ENCODE measurements around the gene CAMTA2.

DNA sequence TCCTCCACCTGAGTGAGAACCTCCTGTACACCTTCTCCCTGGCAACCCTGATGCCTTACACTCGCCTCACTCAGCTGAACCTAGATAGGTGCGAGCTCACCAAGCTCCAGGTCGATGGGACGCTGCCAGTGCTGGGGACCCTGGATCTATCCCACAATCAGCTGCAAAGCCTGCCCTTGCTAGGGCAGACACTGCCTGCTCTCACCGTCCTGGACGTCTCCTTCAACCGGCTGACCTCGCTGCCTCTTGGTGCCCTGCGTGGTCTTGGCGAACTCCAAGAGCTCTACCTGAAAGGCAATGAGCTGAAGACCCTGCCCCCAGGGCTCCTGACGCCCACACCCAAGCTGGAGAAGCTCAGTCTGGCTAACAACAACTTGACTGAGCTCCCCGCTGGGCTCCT, 54.7 kb downstream of the CAMTA2 start:
- no peak for TF ChIP-seq CHD4 (IDR thresholded peaks at IDR 0.05; ENCODE audit: insufficient read depth, insufficient replicate concordance, low read depth, low read length, poor library complexity, severe bottlenecking)
- TF ChIP-seq PML (IDR thresholded peaks at IDR 0.05; ENCODE audit: low read length), result no peak
- no peak for TF ChIP-seq ZNF24 (IDR thresholded peaks at IDR 0.05)
- TF ChIP-seq HDAC2 (IDR thresholded peaks at IDR 0.05), result no peak
- TF ChIP-seq, protein P1, sequence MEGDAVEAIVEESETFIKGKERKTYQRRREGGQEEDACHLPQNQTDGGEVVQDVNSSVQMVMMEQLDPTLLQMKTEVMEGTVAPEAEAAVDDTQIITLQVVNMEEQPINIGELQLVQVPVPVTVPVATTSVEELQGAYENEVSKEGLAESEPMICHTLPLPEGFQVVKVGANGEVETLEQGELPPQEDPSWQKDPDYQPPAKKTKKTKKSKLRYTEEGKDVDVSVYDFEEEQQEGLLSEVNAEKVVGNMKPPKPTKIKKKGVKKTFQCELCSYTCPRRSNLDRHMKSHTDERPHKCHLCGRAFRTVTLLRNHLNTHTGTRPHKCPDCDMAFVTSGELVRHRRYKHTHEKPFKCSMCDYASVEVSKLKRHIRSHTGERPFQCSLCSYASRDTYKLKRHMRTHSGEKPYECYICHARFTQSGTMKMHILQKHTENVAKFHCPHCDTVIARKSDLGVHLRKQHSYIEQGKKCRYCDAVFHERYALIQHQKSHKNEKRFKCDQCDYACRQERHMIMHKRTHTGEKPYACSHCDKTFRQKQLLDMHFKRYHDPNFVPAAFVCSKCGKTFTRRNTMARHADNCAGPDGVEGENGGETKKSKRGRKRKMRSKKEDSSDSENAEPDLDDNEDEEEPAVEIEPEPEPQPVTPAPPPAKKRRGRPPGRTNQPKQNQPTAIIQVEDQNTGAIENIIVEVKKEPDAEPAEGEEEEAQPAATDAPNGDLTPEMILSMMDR (IDR thresholded peaks at IDR 0.05 in 2 of 3, conservative IDR thresholded peaks at IDR 0.05 in 1 of 3; ENCODE audit: insufficient read depth in 2 of 3, low read depth in 1 of 3, low read length in 3 of 3), result no peak
- TF ChIP-seq, protein P2, sequence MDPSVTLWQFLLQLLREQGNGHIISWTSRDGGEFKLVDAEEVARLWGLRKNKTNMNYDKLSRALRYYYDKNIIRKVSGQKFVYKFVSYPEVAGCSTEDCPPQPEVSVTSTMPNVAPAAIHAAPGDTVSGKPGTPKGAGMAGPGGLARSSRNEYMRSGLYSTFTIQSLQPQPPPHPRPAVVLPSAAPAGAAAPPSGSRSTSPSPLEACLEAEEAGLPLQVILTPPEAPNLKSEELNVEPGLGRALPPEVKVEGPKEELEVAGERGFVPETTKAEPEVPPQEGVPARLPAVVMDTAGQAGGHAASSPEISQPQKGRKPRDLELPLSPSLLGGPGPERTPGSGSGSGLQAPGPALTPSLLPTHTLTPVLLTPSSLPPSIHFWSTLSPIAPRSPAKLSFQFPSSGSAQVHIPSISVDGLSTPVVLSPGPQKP (CRISPR knock-in tag; IDR thresholded peaks at IDR 0.05), result no peak
- TF ChIP-seq MCM2 (IDR thresholded peaks at IDR 0.05; ENCODE audit: low read depth), result no peak
- TF ChIP-seq BRD9 (IDR thresholded peaks at IDR 0.05; ENCODE audit: low read depth, partially characterized antibody), result no peak
- TF ChIP-seq, protein P3, sequence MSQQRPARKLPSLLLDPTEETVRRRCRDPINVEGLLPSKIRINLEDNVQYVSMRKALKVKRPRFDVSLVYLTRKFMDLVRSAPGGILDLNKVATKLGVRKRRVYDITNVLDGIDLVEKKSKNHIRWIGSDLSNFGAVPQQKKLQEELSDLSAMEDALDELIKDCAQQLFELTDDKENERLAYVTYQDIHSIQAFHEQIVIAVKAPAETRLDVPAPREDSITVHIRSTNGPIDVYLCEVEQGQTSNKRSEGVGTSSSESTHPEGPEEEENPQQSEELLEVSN (IDR thresholded peaks at IDR 0.05; ENCODE audit: borderline replicate concordance in 1 of 2, extremely low read depth in 1 of 2, insufficient read depth in 1 of 2, insufficient read length in 1 of 2, low read depth in 1 of 2, low read length in 1 of 2, poor library complexity in 1 of 2, severe bottlenecking in 1 of 2), result no peak
- TF ChIP-seq POLR2AphosphoS2 (IDR thresholded peaks at IDR 0.05; ENCODE audit: low read length), result no peak
- no peak for TF ChIP-seq ZNF780A (CRISPR knock-in tag; IDR thresholded peaks at IDR 0.05)
- TF ChIP-seq ZNF121 (CRISPR knock-in tag; conservative IDR thresholded peaks at IDR 0.05), result no peak
- TF ChIP-seq TAF1 (IDR thresholded peaks at IDR 0.05; ENCODE audit: control insufficient read depth, extremely low read depth, insufficient read depth, low read length, severe bottlenecking), result no peak
